Vagina (tissue), 2 donors: ENCODE results near the gene KDM3A. TPM values are rescaled to one million over a fixed set of nuclear protein-coding genes. Genes with fewer than 3 reads are reported as not detected.
"Not testable (repeated sequence)": the region's sequence is repeated elsewhere in the genome, so short reads cannot be mapped to it uniquely, and the experiment has no call there.

ENCODE experiments used
- DNase-seq, 2 donors: peaks; one replicate each; pipeline ENCODE4 v3.0.0-alpha.2; 2017; ENCODE audit errors: extremely low spot score in 2 of 2
- H3K27ac ChIP-seq: fragments of 200-600 bp; sonication (generic); one replicate; pipeline ENCODE4 v1.5.1; 2019
- H3K27me3 ChIP-seq: fragments of 200-600 bp; sonication (generic); one replicate; pipeline ENCODE4 v1.5.1; 2019
- H3K36me3 ChIP-seq, 2 donors: fragments of 200-600 bp; sonication (generic); one replicate each; pipeline ENCODE4 v1.5.1; 2017 to 2019
- H3K4me1 ChIP-seq: fragments of 200-600 bp; sonication (generic); one replicate; pipeline ENCODE4 v1.5.1; 2019
- H3K4me3 ChIP-seq, 2 donors: fragments of 200-600 bp; sonication (generic); 1 replicate in 1 of 2; 2 replicates in 1 of 2; pipeline ENCODE4 v1.5.1; 2016 to 2019
- H3K9me3 ChIP-seq: fragments of 200-600 bp; sonication (generic); one replicate; pipeline ENCODE4 v1.5.1; 2019
- POLR2A ChIP-seq, 2 donors: fragments of 450-650 bp; IDR thresholded peaks; one replicate each; pipeline ENCODE4 v1.6.1; 2017; ENCODE audit warnings: antibody characterized with exemption in 2 of 2, mild to moderate bottlenecking in 2 of 2, moderate library complexity in 2 of 2
- POLR2AphosphoS5 ChIP-seq, 2 donors: sonication (generic); formaldehyde crosslinking; IDR thresholded peaks; one replicate each; pipeline ENCODE4 v1.9.0; 2017; ENCODE audit warnings: antibody characterized with exemption in 2 of 2, mild to moderate bottlenecking in 2 of 2, low read depth in 1 of 2; ENCODE audit not compliant: insufficient read depth in 1 of 2
- intact Hi-C: fragments of 100-400 bp; cut with DNase I; formaldehyde crosslinking; loops from one replicate; pipeline ENCODE4 v1.15.1; 2023
- total RNA-seq: library from RNA; depleted of rRNA; stranded (reverse); fragments of >200 nt; gene quantifications from one replicate; pipeline ENCODE4 v1.2.3, GENCODE V29; 2016
- TF ChIP-seq, protein P1 (sequence below), 3 experiments: fragments of 450-650 bp in 2 of 3; fragments of 200-600 bp in 1 of 3; sonication (generic) in 1 of 3; IDR thresholded peaks; one replicate each; pipeline ENCODE4 v1.5.1; 2017 to 2019; ENCODE audit warnings: antibody characterized with exemption in 3 of 3, mild to moderate bottlenecking in 2 of 3, moderate library complexity in 2 of 3

The KDM3A gene
- total RNA-seq, 1 donor from 2014 or later = 38.3 TPM

DNA sequence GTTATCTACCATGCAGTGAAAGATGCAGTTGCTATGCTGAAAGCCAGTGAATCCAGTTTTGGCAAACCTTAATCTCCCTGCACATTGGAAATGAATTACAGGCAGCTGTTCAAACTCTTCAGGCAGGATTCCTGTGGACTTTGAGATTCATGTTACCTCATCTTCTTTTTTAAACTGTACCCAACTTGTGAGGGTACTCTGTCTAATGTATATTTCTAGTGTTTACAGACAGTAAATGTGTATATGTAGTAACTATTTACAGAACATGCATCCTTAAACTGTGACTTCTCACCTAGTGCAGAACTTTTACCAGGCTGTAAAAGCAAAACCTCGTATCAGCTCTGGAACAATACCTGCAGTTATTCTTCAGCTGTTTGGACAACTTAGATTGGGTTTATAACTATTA lies 50.9 kb downstream of the KDM3A start:
- peaks cover 9% of the 10 kb centered on the region for H3K4me1 ChIP-seq
- no peaks in the 10 kb centered on the region for H3K27me3 ChIP-seq
- intact Hi-C loops = no loop called here
- TF ChIP-seq, protein P1, sequence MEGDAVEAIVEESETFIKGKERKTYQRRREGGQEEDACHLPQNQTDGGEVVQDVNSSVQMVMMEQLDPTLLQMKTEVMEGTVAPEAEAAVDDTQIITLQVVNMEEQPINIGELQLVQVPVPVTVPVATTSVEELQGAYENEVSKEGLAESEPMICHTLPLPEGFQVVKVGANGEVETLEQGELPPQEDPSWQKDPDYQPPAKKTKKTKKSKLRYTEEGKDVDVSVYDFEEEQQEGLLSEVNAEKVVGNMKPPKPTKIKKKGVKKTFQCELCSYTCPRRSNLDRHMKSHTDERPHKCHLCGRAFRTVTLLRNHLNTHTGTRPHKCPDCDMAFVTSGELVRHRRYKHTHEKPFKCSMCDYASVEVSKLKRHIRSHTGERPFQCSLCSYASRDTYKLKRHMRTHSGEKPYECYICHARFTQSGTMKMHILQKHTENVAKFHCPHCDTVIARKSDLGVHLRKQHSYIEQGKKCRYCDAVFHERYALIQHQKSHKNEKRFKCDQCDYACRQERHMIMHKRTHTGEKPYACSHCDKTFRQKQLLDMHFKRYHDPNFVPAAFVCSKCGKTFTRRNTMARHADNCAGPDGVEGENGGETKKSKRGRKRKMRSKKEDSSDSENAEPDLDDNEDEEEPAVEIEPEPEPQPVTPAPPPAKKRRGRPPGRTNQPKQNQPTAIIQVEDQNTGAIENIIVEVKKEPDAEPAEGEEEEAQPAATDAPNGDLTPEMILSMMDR (IDR thresholded peaks at IDR 0.05) = no peak
- TF ChIP-seq POLR2AphosphoS5 (IDR thresholded peaks at IDR 0.05; ENCODE audit: insufficient read depth in 1 of 2, low read depth in 1 of 2) = no peak
- no peak for TF ChIP-seq POLR2A (IDR thresholded peaks at IDR 0.05)
- H3K9me3 ChIP-seq = no peaks in the 10 kb centered on the region
- no peak for DNase-seq
- H3K36me3 ChIP-seq = peaks cover 0 to 69% of the 10 kb centered on the region in 2 donors
- H3K27ac ChIP-seq = no peak overlapping the region
- H3K4me3 ChIP-seq = no peak overlapping the region

DNA sequence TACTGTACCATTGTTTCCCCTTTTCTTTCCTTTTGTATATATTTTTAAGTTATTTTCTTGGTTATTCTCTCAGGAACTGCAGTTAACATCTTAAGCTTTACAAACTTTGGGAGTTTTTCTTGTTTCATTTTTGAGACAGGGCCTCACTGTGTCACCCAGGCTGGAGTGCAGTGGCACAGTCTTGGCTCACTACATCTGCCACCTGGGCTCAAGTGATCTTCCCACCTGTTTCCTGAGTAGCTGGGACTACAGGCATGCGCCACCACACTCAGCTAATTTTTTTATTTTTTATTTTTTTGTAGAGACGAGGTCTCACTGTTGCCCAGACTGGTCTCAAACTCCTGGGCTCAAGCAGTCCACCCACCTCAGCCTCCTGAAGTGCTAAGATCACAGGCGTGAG lies 55.2 kb downstream of the KDM3A start:
- peaks cover 0 to 77% of the 10 kb centered on the region in 2 donors for H3K36me3 ChIP-seq
- DNase-seq, H3K27me3 ChIP-seq, H3K4me3 ChIP-seq, intact Hi-C loops, H3K27ac ChIP-seq, H3K4me1 ChIP-seq, H3K9me3 ChIP-seq: not testable (repeated sequence)

- H3K9me3 ChIP-seq = no peaks in the 10 kb centered on the region
- DNase-seq = no peak
- H3K27me3 ChIP-seq = no peaks in the 10 kb centered on the region
- no peak overlapping the region for H3K4me3 ChIP-seq
- no peak overlapping the region for H3K27ac ChIP-seq
- intact Hi-C loops = no loop called here
- H3K4me1 ChIP-seq = no peaks in the 10 kb centered on the region
- TF ChIP-seq, protein P1 (IDR thresholded peaks at IDR 0.05) = no peak
- peaks cover 0 to 61% of the 10 kb centered on the region in 2 donors for H3K36me3 ChIP-seq
Measured at GRCh38 chr2:86498468-86499260, 57.5 kb downstream of the KDM3A start.

- intact Hi-C loops = no loop called here
- Histone ChIP-seq H3K4me1 (no peaks in the 10 kb centered on the region), H3K27ac (no peak overlapping the region), H3K27me3 (no peaks in the 10 kb centered on the region), H3K36me3 (peaks cover 0 to 59% of the 10 kb centered on the region in 2 donors), H3K4me3 (no peak overlapping the region), H3K9me3 (no peaks in the 10 kb centered on the region)
- TF ChIP-seq POLR2A (IDR thresholded peaks at IDR 0.05) (no peak), POLR2AphosphoS5 (IDR thresholded peaks at IDR 0.05; ENCODE audit: insufficient read depth in 1 of 2, low read depth in 1 of 2) (no peak)
- TF ChIP-seq, protein P1 (IDR thresholded peaks at IDR 0.05) = no peak
- DNase-seq = no peak
Measured at GRCh38 chr2:86499326-86499725, 58.2 kb downstream of the KDM3A start.

DNA sequence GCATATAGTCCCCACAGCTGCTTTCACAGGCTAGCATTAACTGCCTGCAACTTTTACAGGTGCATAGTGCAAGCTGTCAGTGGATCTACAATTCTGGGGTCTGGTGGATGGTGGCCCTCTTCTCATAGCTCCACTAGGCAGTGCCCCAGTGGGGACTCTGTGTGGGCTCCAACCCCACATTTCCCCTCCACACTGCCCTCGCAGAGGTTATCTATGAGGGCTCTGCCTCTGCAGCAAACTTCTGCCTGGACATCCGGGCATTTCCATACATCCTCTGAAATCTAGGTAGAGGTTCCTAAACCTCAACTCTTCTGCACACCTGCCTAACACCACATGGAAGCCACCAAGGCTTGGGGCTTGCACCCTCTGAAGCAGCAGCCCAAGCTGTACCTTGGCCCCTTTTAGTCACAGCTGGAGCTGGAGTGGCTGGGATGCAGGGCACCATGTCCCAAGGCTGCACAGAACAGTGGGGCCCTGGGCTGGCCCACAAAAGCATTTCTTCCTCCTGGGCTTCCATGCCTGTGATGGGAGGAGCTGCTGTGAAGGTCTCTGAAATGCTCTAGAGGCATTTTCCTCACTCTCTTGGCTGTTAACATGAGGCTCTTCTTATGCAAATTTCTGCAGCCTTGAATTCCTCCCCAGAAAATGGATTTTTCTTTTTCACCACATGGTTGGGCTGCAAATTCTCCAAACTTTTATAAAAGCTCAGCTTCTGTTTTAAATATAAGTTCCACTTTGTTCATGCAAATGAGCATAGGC lies 59.3 kb downstream of the KDM3A start:
- intact Hi-C loops = no loop called here
- Histone ChIP-seq H3K27me3 (no peaks in the 10 kb centered on the region), H3K9me3 (no peaks in the 10 kb centered on the region), H3K36me3 (peaks cover 0 to 68% of the 10 kb centered on the region in 2 donors), H3K4me3 (no peak overlapping the region), H3K27ac (no peak overlapping the region), H3K4me1 (no peaks in the 10 kb centered on the region)
- DNase-seq = no peak
- TF ChIP-seq POLR2A (IDR thresholded peaks at IDR 0.05) (no peak), POLR2AphosphoS5 (IDR thresholded peaks at IDR 0.05; ENCODE audit: insufficient read depth in 1 of 2, low read depth in 1 of 2) (no peak)
- TF ChIP-seq, protein P1 (IDR thresholded peaks at IDR 0.05) = no peak
